Mesodermal cell (in vitro differentiated cells): ENCODE data around the gene MICAL3.
"Not testable (repeated sequence)": the region's sequence is repeated elsewhere in the genome, so short reads cannot be mapped to it uniquely, and the experiment has no call there.

Source experiments
- H3K27ac ChIP-seq: 2 replicates; pipeline ENCODE4 v1.7.0; 2013; ENCODE audit warnings: mild to moderate bottlenecking, low read depth, low read length, moderate library complexity; ENCODE audit not compliant: severe bottlenecking
- H3K36me3 ChIP-seq: 2 replicates; pipeline ENCODE4 v1.7.1; 2013; ENCODE audit warnings: mild to moderate bottlenecking, low read length, moderate library complexity; ENCODE audit not compliant: control insufficient read depth, insufficient read depth
- H3K4me1 ChIP-seq: one replicate; pipeline ENCODE4 v1.7.1; 2013; ENCODE audit warnings: mild to moderate bottlenecking, low read length; ENCODE audit not compliant: insufficient read depth, control insufficient read depth, poor library complexity, severe bottlenecking
- H3K4me3 ChIP-seq: 2 replicates; pipeline ENCODE4 v1.7.0; 2013; ENCODE audit warnings: low read length, control low read depth, mild to moderate bottlenecking; ENCODE audit not compliant: insufficient read depth, poor library complexity, severe bottlenecking; ENCODE audit errors: extremely low read depth
- H3K9me3 ChIP-seq: 2 replicates; pipeline ENCODE4 v1.7.1; 2013; ENCODE audit warnings: mild to moderate bottlenecking, low read length, moderate library complexity; ENCODE audit not compliant: control insufficient read depth
- WGBS, 2 experiments: methylation state at CpG; one replicate each; pipeline ENCODE4 v1.1.5; 2013; ENCODE audit warnings: missing lambda C conversion rate in 2 of 2; ENCODE audit not compliant: insufficient coverage in 2 of 2; 5-methylcytosine and 5-hydroxymethylcytosine counted together

Gene MICAL3

DNA sequence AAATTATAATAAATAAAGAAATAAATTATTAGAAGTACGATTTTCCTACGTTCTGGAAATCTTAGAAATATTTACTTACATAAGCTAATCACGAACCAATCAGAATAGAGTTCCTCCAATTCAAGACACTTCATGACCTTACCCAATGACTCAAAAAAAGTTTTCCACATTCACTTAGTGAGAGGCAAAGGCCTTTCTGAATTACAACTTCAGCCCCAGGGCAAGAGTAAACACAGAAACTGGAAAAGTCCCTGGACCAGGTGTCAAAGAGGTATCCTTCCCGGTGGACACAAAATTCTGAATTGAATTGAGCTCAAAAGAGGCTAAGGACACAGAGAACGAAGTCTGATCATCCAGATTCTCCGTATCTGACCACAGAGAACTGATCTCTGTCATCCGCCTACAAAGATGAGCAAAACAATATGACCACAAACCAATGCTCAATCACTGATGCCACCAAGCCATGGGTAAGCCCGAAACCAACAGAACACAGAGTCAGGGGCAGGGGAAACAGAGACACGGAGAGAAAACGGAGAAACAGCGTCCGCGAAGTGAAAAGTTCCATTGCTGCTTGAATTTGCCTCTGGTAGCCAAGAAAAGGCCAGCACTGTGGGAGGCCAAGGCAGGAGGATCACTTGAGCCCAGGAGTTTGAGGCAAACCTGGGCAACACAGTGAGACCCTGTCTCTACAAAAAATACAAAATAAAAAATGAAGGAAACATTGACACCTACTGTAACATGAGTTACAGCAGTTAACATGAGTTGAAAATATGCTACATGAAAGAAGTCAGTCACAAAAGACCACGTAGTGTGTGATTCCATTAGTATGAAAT is 256.9 kb downstream of the MICAL3 start:
- Histone ChIP-seq H3K27ac (no peak overlapping the region), H3K36me3 (no peaks in the 10 kb centered on the region), H3K9me3 (no peaks in the 10 kb centered on the region), H3K4me3 (no peak overlapping the region), H3K4me1 (peaks cover 2% of the 10 kb centered on the region)
- 92 to 96% methylated on average over 12 to 14 of the region's 14 CpGs for WGBS, 2 experiments

GRCh38 chr22:17764852-17765251 is 259.5 kb downstream of the MICAL3 start:
- not testable (repeated sequence) for H3K4me3 ChIP-seq, H3K36me3 ChIP-seq, H3K9me3 ChIP-seq, H3K27ac ChIP-seq, H3K4me1 ChIP-seq
- 100% methylated on average over 1 of the region's 5 CpGs for WGBS, 2 experiments

- Histone ChIP-seq H3K4me1 (no peaks in the 10 kb centered on the region), H3K4me3 (no peak overlapping the region), H3K27ac (no peak overlapping the region), H3K36me3 (no peaks in the 10 kb centered on the region), H3K9me3 (no peaks in the 10 kb centered on the region)
- 86 to 100% methylated on average over 2 to 3 of the region's 5 CpGs for WGBS, 2 experiments
These were observed 260.3 kb downstream of the MICAL3 start for GRCh38 chr22:17764036-17764435.

DNA sequence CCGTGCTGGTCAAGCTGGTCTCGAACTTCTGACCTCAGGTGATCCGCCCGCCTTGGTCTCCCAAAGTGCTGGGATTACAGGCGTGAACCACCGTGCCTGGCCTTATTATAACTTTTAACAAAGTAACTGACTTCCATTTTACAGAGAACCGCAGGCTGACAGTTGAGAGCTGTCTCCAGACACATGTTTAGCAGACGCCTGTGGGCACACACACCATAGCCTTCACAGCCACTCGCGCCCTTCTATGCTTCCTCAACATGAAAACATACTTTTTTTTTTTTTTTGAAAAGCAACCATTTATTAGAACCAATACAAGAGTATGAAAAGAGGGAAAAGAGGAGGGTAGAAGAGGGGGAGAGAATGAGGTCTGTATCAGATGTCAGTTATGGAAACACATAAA is 260.9 kb downstream of the MICAL3 start:
- 90 to 92% methylated on average over 7 to 8 of the region's 10 CpGs for WGBS, 2 experiments
- not testable (repeated sequence) for H3K27ac ChIP-seq, H3K4me3 ChIP-seq, H3K9me3 ChIP-seq, H3K36me3 ChIP-seq, H3K4me1 ChIP-seq

- no peaks in the 10 kb centered on the region for H3K9me3 ChIP-seq
- H3K4me3 ChIP-seq: no peak overlapping the region
- H3K27ac ChIP-seq: no peak overlapping the region
- H3K4me1 ChIP-seq: no peaks in the 10 kb centered on the region
- 90% methylated on average over 2 of the region's 4 CpGs; no CpG with 5 or more reads in 1 of the 2 experiments for WGBS, 2 experiments
- H3K36me3 ChIP-seq: no peaks in the 10 kb centered on the region
These were observed 263.2 kb downstream of the MICAL3 start for GRCh38 chr22:17761138-17761488.

GRCh38 chr22:17754233-17754925 is 270.0 kb downstream of the MICAL3 start:
- 83 to 87% methylated on average over 14 of the region's 14 CpGs for WGBS, 2 experiments
- no peaks in the 10 kb centered on the region for H3K4me1 ChIP-seq
- H3K36me3 ChIP-seq: no peaks in the 10 kb centered on the region
- no peak overlapping the region for H3K27ac ChIP-seq
- H3K4me3 ChIP-seq: no peak overlapping the region
- no peaks in the 10 kb centered on the region for H3K9me3 ChIP-seq

DNA sequence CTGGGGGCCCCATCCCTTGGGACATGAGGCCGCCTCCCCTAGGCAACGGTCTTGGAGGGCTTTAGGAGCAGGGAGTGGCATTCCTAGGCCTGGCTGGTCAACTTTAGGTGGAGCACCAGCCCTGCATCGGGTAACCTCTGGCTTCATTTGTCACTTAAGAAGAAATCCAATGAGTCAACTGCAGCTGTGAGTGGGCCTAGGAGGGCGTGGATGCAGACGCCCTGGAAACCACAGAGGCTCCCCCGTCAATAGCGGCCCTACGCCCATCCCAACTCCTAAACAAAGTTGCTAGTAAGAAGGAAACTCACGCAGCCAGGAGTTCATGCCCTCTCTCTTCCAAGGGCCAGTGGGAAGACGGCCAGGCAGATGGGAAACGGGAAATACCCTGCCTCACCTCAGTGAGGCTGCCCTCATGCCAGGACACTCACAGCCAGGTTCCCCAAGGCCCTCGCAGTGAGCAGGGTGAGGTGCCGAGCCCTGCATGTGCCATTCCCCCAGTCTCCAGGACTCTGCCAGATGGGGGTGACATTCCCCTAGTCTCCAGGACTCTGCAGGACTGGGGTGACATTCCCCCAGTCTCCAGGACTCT is 270.9 kb downstream of the MICAL3 start:
- WGBS, 2 experiments: 92 to 95% methylated on average over 9 to 13 of the region's 13 CpGs
- Histone ChIP-seq H3K4me1 (no peaks in the 10 kb centered on the region), H3K36me3 (no peaks in the 10 kb centered on the region), H3K9me3 (no peaks in the 10 kb centered on the region), H3K4me3 (no peak overlapping the region), H3K27ac (no peak overlapping the region)

DNA sequence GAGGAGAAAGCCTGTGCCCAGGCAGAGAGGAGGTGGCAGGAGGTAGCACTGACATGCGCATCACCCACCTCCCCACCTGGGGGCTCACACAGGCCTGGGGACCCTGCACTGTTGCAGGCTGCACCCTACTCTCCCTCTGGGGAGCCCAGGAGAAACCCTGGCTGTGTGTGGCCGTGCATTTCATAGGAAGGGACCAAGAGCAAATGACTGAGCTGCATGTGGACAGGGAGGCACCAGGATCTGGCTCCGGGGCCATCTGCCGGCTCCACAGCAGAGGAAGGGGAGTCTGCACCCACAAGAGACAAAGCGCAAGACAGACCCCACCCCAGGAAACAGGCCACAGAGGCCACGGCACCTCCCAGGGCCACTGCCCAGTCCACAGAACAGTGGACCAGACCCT is 272.8 kb downstream of the MICAL3 start:
- Histone ChIP-seq H3K27ac (no peak overlapping the region), H3K36me3 (no peaks in the 10 kb centered on the region), H3K9me3 (no peaks in the 10 kb centered on the region), H3K4me1 (no peaks in the 10 kb centered on the region), H3K4me3 (no peak overlapping the region)
- 93 to 94% methylated on average over 5 to 6 of the region's 6 CpGs for WGBS, 2 experiments

DNA sequence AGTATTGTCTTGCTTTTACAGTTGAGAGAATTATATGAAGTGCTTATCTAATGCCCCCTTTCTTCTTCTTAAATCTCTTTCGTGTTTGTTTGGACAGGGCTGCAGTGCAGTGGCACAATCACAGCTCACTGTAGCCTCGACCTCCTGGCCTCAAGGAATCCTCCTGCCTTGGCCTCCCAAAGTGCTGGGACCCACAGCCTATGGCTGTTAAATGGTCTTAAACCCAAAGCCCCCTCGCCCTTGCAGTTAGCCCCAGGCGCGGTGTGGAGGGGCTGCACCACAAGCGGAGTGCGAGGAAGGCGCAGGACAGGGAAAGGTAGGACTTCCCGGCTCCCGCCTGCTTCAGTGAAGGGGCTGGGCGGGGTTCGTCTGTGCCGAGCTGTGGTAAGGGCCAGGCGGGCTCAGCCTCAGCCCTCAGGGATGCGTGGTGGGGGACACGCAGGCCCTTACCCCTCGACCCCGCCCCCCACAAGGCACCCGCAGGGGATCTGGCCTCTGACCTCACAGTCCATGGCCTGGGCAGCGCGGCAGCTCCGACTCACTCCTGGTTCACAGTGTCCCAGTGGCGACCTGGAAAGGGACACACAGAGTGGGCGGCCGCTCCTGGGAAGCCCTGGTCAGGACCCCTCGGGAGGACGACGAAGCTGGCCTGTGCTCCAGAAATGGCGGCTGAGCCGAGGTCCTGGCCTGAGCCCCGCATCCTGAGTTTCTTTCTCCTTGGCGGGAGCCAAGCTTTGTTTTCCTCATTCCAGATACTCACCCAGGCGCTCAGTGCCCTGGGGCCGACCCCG is 274.6 kb downstream of the MICAL3 start:
- 89 to 94% methylated on average over 27 to 32 of the region's 35 CpGs for WGBS, 2 experiments
- no peaks in the 10 kb centered on the region for H3K36me3 ChIP-seq
- no peak overlapping the region for H3K27ac ChIP-seq
- H3K9me3 ChIP-seq: no peaks in the 10 kb centered on the region
- H3K4me1 ChIP-seq: no peaks in the 10 kb centered on the region
- H3K4me3 ChIP-seq: no peak overlapping the region

GRCh38 chr22:17748555-17749353 is 275.6 kb downstream of the MICAL3 start:
- Histone ChIP-seq H3K9me3 (no peaks in the 10 kb centered on the region), H3K4me3 (no peak overlapping the region), H3K27ac (no peak overlapping the region), H3K4me1 (no peaks in the 10 kb centered on the region), H3K36me3 (no peaks in the 10 kb centered on the region)
- 62 to 84% methylated on average over 24 of the region's 40 CpGs for WGBS, 2 experiments
